ENCODE measurements around the gene SLC6A13.

- TF ChIP-seq POLR2AphosphoS5 (IDR thresholded peaks at IDR 0.05) (no peak), CTCF (IDR thresholded peaks at IDR 0.05) (no peak), EP300 (IDR thresholded peaks at IDR 0.05) (no peak), POLR2A (IDR thresholded peaks at IDR 0.05) (no peak)
These were observed 38.8 kb downstream of the SLC6A13 start for GRCh38 chr12:223841-224240.
